SK-N-SH treated with all-trans-retinoic acid at 6 μM for 48 hours (cell line): ENCODE measurements around the gene CHP1.

Source experiments
- ATAC-seq: fragments of 200-7000 bp; cut with Tn5 transposase; 3 replicates; pipeline ENCODE4 v1.9.1; 2020; ENCODE audit warnings: mild to moderate bottlenecking, moderate library complexity
- ARNTL ChIP-seq: fragments of 450-650 bp; formaldehyde crosslinking; IDR thresholded peaks from 2 replicates; pipeline ENCODE4 v1.5.0; 2020; ENCODE audit warnings: low read depth, mild to moderate bottlenecking, moderate library complexity, borderline replicate concordance
- BACH2 ChIP-seq: fragments of 250-450 bp; sonication (Bioruptor Pico); IDR thresholded peaks from 2 replicates; pipeline ENCODE4 v1.9.0; 2021; ENCODE audit warnings: mild to moderate bottlenecking, borderline replicate concordance
- CSDC2 ChIP-seq: fragments of 250-450 bp; sonication (Bioruptor Pico); IDR thresholded peaks from 2 replicates; pipeline ENCODE4 v1.5.0; 2020; ENCODE audit warnings: mild to moderate bottlenecking, moderate library complexity
- GLIS3 ChIP-seq: fragments of 250-450 bp; sonication (Bioruptor Pico); IDR thresholded peaks from 2 replicates; pipeline ENCODE4 v1.5.0; 2020; ENCODE audit warnings: mild to moderate bottlenecking, moderate library complexity
- ISL1 ChIP-seq: fragments of 250-450 bp; sonication (Bioruptor Pico); IDR thresholded peaks from 2 replicates; pipeline ENCODE4 v2.1.2; 2022; ENCODE audit warnings: mild to moderate bottlenecking, moderate library complexity
- OSR1 ChIP-seq: fragments of 250-450 bp; sonication (Bioruptor Pico); IDR thresholded peaks from 2 replicates; pipeline ENCODE4 v1.8.0; 2022; ENCODE audit warnings: moderate library complexity, mild to moderate bottlenecking, inconsistent platforms
- PPARA ChIP-seq: fragments of 250-450 bp; sonication (Bioruptor Pico); IDR thresholded peaks from 2 replicates; pipeline ENCODE4 v1.5.0; 2020; ENCODE audit warnings: mild to moderate bottlenecking, borderline replicate concordance
- SNAI2 ChIP-seq: fragments of 250-450 bp; sonication (Bioruptor Pico); IDR thresholded peaks from 2 replicates; pipeline ENCODE4 v1.5.0; 2020; ENCODE audit warnings: mild to moderate bottlenecking, moderate library complexity
- TCF4 ChIP-seq: fragments of 250-450 bp; sonication (Bioruptor Pico); IDR thresholded peaks from 2 replicates; pipeline ENCODE4 v1.8.0; 2021; ENCODE audit warnings: mild to moderate bottlenecking, moderate library complexity, borderline replicate concordance
- TOX ChIP-seq: fragments of 250-450 bp; sonication (Bioruptor Pico); IDR thresholded peaks from 2 replicates; pipeline ENCODE4 v1.8.0; 2021; ENCODE audit warnings: mild to moderate bottlenecking, moderate library complexity, borderline replicate concordance
- ZC3H10 ChIP-seq: fragments of 250-450 bp; sonication (Bioruptor Pico); IDR thresholded peaks from 2 replicates; pipeline ENCODE4 v1.5.1; 2021; ENCODE audit warnings: mild to moderate bottlenecking, moderate library complexity
- ZFP3 ChIP-seq: fragments of 250-450 bp; sonication (Bioruptor Pico); IDR thresholded peaks from 2 replicates; pipeline ENCODE4 v1.5.0; 2020; ENCODE audit warnings: mild to moderate bottlenecking, moderate library complexity
- ZFP30 ChIP-seq: fragments of 450-650 bp; formaldehyde crosslinking; IDR thresholded peaks from 2 replicates; pipeline ENCODE4 v1.5.0; 2022; ENCODE audit warnings: mild to moderate bottlenecking, moderate library complexity
- ZNF565 ChIP-seq: fragments of 450-650 bp; formaldehyde crosslinking; conservative IDR thresholded peaks from 2 replicates; pipeline ENCODE4 v1.5.0; 2020; ENCODE audit warnings: low read depth, mild to moderate bottlenecking, moderate library complexity
- ZNF70 ChIP-seq: fragments of 450-650 bp; formaldehyde crosslinking; IDR thresholded peaks from 2 replicates; pipeline ENCODE4 v1.5.0; 2020; ENCODE audit warnings: mild to moderate bottlenecking, moderate library complexity
- ZNF8 ChIP-seq: fragments of 450-650 bp; formaldehyde crosslinking; IDR thresholded peaks from 2 replicates; pipeline ENCODE4 v1.5.0; 2020; ENCODE audit warnings: mild to moderate bottlenecking, moderate library complexity
- TF ChIP-seq, protein P1 (sequence below): fragments of 250-450 bp; sonication (Bioruptor Pico); IDR thresholded peaks from 2 replicates; pipeline ENCODE4 v1.5.0; 2020; ENCODE audit warnings: mild to moderate bottlenecking, moderate library complexity
- TF ChIP-seq, protein P2 (sequence below): fragments of 250-450 bp; sonication (Bioruptor Pico); IDR thresholded peaks from 2 replicates; pipeline ENCODE4 v1.8.0; 2021; ENCODE audit warnings: low read depth, mild to moderate bottlenecking, moderate library complexity, borderline replicate concordance
- TF ChIP-seq, protein P3 (sequence below): fragments of 250-450 bp; sonication (Bioruptor Pico); IDR thresholded peaks from 2 replicates; pipeline ENCODE4 v1.5.1; 2020; ENCODE audit warnings: low read depth, mild to moderate bottlenecking, moderate library complexity
- TF ChIP-seq, protein P4 (sequence below): fragments of 250-450 bp; sonication (Bioruptor Pico); IDR thresholded peaks from 2 replicates; pipeline ENCODE4 v1.5.1; 2021; ENCODE audit warnings: mild to moderate bottlenecking, moderate library complexity
- TF ChIP-seq, protein P5 (sequence below): fragments of 250-450 bp; sonication (Bioruptor Pico); IDR thresholded peaks from 2 replicates; pipeline ENCODE4 v1.8.0; 2020; ENCODE audit warnings: mild to moderate bottlenecking, moderate library complexity, borderline replicate concordance

The CHP1 gene

DNA sequence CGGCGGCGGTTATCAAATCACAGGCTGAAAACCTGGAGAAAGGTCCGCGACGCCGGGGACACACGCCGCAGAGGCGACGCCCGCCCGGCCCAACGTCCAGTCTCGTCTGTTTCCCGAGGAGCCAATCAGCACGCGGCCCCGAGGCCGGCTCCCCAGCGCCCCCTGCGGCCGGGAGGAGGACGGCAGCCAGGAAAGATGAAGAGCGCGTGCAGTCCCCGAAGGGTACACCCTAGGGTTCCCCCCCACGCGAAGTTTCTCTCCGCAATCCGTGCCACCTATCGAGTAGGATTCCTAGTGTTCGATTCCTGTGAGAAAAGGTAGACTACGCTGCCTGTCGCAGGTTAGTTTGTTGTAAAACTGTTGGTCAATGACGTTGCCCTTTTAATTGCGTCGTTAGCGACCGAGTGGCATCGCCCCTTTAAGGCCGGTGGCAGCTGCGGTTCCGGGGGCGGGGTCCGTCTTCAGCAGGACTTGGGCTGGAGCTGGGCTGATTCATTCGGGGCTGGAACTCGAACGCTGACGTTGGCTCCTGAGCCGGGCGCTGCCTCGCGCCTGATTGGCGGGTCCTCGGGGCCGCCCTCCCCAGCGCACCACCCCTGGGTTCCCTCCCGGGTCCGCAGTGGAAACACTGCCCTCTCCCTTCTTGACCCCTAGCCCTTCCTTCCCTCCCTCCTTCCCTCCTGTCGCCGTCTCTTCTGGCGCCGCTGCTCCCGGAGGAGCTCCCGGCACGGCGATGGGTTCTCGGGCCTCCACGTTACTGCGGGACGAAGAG is at the start of gene CHP1, which contains the start of gene EXD1:
Gene CHP1 (plus strand): TSS at position 619 of the 772 bp plus-strand sequence. CDS start 115 bp downstream, at position 734.
Gene EXD1 (minus strand): TSS at position 108 of the 772 bp plus-strand sequence. CDS start 4,182 bp downstream, outside the sequence.
- peak; percentile 99 for ATAC-seq
- 0 out of 2 replicates have a peak, but pooled peaks have one; percentile 26 for TF ChIP-seq SNAI2 (CRISPR knock-in tag)
- no peak for TF ChIP-seq TCF4 (CRISPR knock-in tag)
- peak; percentile 52; the same call in 1 of the 2 replicates for TF ChIP-seq ZFP3
- 0 out of 2 replicates have a peak, but pooled peaks have one; percentile 59 for TF ChIP-seq CSDC2 (CRISPR knock-in tag)

DNA sequence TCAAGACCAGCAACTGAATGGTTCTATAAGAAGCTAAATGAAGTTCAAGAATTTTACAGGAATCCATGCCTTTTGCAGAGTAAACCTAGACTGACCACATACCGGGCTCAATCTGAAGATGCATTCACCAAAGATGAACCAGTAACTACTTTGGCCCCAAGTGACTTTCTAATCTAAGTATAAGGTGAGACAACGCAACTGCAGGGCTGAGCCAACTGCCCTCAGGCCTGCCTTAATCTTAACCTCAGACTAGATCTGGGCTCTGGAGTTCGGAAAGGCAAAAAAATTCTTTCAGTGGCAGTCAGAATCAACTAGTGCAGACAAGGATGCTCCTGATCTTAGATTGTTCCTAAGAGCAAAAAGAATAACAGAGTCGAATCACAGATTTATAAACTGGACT is 48.8 kb upstream of the CHP1 start:
- no peak for ATAC-seq
- TF ChIP-seq, protein P1, sequence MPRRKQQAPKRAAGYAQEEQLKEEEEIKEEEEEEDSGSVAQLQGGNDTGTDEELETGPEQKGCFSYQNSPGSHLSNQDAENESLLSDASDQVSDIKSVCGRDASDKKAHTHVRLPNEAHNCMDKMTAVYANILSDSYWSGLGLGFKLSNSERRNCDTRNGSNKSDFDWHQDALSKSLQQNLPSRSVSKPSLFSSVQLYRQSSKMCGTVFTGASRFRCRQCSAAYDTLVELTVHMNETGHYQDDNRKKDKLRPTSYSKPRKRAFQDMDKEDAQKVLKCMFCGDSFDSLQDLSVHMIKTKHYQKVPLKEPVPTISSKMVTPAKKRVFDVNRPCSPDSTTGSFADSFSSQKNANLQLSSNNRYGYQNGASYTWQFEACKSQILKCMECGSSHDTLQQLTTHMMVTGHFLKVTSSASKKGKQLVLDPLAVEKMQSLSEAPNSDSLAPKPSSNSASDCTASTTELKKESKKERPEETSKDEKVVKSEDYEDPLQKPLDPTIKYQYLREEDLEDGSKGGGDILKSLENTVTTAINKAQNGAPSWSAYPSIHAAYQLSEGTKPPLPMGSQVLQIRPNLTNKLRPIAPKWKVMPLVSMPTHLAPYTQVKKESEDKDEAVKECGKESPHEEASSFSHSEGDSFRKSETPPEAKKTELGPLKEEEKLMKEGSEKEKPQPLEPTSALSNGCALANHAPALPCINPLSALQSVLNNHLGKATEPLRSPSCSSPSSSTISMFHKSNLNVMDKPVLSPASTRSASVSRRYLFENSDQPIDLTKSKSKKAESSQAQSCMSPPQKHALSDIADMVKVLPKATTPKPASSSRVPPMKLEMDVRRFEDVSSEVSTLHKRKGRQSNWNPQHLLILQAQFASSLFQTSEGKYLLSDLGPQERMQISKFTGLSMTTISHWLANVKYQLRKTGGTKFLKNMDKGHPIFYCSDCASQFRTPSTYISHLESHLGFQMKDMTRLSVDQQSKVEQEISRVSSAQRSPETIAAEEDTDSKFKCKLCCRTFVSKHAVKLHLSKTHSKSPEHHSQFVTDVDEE (CRISPR knock-in tag): no peak
- TF ChIP-seq ZNF8 (no peak), BACH2 (CRISPR knock-in tag) (no peak), ZNF70 (CRISPR knock-in tag) (no peak), ARNTL (CRISPR knock-in tag) (no peak), TCF4 (CRISPR knock-in tag) (no peak), PPARA (CRISPR knock-in tag) (no peak)
- TF ChIP-seq, protein P2, sequence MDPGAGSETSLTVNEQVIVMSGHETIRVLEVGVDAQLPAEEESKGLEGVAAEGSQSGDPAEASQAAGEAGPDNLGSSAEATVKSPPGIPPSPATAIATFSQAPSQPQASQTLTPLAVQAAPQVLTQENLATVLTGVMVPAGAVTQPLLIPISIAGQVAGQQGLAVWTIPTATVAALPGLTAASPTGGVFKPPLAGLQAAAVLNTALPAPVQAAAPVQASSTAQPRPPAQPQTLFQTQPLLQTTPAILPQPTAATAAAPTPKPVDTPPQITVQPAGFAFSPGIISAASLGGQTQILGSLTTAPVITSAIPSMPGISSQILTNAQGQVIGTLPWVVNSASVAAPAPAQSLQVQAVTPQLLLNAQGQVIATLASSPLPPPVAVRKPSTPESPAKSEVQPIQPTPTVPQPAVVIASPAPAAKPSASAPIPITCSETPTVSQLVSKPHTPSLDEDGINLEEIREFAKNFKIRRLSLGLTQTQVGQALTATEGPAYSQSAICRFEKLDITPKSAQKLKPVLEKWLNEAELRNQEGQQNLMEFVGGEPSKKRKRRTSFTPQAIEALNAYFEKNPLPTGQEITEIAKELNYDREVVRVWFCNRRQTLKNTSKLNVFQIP (CRISPR knock-in tag): no peak

DNA sequence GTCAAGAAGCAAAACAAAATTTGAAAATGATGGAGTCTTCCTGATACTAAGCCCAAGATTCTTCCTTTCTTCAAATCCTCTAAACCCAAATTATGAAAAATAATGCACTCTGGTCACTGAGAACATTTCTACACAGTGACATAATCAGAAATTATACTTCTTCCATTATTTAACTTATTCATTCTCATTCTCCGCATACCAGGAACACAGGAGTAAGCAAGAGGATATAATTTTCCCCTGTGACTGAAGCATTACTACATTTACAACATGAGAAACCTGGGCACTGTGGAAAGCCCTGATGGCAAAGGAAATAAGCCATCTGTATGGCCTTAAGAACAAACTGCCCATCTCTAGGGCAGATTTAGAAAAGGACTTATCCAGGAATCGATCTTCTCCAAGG is 47.5 kb upstream of the CHP1 start:
- ATAC-seq: peak; percentile 73
- TF ChIP-seq, protein P3, sequence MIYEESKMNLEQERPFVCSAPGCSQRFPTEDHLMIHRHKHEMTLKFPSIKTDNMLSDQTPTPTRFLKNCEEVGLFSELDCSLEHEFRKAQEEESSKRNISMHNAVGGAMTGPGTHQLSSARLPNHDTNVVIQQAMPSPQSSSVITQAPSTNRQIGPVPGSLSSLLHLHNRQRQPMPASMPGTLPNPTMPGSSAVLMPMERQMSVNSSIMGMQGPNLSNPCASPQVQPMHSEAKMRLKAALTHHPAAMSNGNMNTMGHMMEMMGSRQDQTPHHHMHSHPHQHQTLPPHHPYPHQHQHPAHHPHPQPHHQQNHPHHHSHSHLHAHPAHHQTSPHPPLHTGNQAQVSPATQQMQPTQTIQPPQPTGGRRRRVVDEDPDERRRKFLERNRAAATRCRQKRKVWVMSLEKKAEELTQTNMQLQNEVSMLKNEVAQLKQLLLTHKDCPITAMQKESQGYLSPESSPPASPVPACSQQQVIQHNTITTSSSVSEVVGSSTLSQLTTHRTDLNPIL (CRISPR knock-in tag): no peak
- TF ChIP-seq ISL1: peak; percentile 57

DNA sequence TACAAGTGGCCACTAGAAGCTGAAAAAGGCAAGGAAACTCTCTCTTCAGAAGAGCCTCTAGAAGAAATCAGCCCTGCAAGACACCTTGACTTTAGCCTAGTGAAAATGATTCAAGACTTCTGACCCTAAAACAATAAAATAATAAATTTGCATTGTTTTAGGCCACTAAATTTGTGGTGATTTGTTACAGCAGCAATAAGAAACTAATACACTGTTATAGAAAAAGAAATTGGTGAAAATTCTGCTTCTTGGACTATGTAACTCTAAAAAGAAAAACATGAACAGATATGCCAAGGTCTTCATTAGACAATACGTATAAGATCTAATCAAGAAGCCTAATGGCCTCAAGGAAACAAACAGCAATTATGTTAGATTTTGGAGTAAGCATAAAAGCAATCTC is 36.6 kb upstream of the CHP1 start:
- no peak for ATAC-seq
- TF ChIP-seq PPARA (CRISPR knock-in tag) (no peak), GLIS3 (CRISPR knock-in tag) (no peak), ISL1 (no peak), OSR1 (CRISPR knock-in tag) (no peak), ZNF565 (no peak), TOX (CRISPR knock-in tag) (no peak), TCF4 (CRISPR knock-in tag) (no peak), ZFP30 (CRISPR knock-in tag) (no peak), SNAI2 (CRISPR knock-in tag) (no peak), ZNF70 (CRISPR knock-in tag) (no peak), ZC3H10 (CRISPR knock-in tag) (no peak)
- TF ChIP-seq, protein P4, sequence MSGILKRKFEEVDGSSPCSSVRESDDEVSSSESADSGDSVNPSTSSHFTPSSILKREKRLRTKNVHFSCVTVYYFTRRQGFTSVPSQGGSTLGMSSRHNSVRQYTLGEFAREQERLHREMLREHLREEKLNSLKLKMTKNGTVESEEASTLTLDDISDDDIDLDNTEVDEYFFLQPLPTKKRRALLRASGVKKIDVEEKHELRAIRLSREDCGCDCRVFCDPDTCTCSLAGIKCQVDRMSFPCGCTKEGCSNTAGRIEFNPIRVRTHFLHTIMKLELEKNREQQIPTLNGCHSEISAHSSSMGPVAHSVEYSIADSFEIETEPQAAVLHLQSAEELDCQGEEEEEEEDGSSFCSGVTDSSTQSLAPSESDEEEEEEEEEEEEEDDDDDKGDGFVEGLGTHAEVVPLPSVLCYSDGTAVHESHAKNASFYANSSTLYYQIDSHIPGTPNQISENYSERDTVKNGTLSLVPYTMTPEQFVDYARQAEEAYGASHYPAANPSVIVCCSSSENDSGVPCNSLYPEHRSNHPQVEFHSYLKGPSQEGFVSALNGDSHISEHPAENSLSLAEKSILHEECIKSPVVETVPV (CRISPR knock-in tag): no peak
- TF ChIP-seq, protein P3 (CRISPR knock-in tag): no peak
- TF ChIP-seq, protein P5, sequence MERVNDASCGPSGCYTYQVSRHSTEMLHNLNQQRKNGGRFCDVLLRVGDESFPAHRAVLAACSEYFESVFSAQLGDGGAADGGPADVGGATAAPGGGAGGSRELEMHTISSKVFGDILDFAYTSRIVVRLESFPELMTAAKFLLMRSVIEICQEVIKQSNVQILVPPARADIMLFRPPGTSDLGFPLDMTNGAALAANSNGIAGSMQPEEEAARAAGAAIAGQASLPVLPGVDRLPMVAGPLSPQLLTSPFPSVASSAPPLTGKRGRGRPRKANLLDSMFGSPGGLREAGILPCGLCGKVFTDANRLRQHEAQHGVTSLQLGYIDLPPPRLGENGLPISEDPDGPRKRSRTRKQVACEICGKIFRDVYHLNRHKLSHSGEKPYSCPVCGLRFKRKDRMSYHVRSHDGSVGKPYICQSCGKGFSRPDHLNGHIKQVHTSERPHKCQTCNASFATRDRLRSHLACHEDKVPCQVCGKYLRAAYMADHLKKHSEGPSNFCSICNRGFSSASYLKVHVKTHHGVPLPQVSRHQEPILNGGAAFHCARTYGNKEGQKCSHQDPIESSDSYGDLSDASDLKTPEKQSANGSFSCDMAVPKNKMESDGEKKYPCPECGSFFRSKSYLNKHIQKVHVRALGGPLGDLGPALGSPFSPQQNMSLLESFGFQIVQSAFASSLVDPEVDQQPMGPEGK: no peak
- TF ChIP-seq, protein P1 (CRISPR knock-in tag): no peak
